ENCODE results near the gene EPN2. TPM values are rescaled to one million over a fixed set of nuclear protein-coding genes. Genes with fewer than 3 reads are reported as not detected.

The EPN2 gene
- total and polyA plus RNA-seq, 2 experiments from 2014 or later: 34.0 to 149 TPM

DNA sequence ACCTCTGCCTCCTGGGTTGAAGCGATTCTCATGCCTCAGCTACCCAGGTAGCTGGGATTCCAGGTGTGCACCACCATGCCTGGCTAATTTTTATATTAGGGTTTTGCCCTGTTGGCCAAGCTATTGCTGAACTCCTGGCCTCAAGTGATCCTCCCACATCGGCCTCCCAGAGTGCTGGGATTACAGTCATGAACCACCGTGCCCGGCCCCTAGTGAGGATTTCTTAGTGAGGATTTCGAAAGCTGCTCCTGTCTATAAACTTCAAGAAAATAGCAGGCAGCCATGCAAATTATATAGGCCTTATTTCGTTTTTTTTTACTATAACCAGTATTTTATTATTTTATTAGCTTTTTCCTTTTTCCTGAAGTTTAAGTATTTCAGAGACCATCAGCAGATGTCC, 41.6 kb downstream of the EPN2 start:
- Mint-ChIP-seq H3K4me1 (peaks cover 18% of the 10 kb centered on the region), H3K27me3 (ENCODE audit: insufficient read depth, low read depth, poor library complexity) (no peaks in the 10 kb centered on the region), H3K4me3 (no peak overlapping the region), H3K27ac (no peak overlapping the region; the same call in 1 of the 2 replicates), H3K36me3 (ENCODE audit: low read depth) (peaks cover 34% of the 10 kb centered on the region), H3K9me3 (no peaks in the 10 kb centered on the region)
- Histone ChIP-seq H3K9me2 (ENCODE audit: insufficient read depth) (no peaks in the 10 kb centered on the region), H3K27ac (ENCODE audit: low read depth) (no peak overlapping the region; the same call in 1 of the 2 replicates), H3K4me3 (no peak overlapping the region), H4K20me1 (replicated peaks; ENCODE audit: insufficient read depth) (peaks cover 5% of the 10 kb centered on the region; the same call in 1 of the 2 replicates), H3K79me2 (replicated peaks; ENCODE audit: insufficient read depth) (peaks cover 64% of the 10 kb centered on the region), H3K4me1 (ENCODE audit: insufficient read depth) (peaks cover 18% of the 10 kb centered on the region), H3K27me3 (ENCODE audit: insufficient read depth) (no peaks in the 10 kb centered on the region), H3K4me2 (no peak overlapping the region), H2AFZ (no peak overlapping the region), H3K36me3 (ENCODE audit: insufficient read depth) (no peaks in the 10 kb centered on the region), H3F3A (replicated peaks; ENCODE audit: low read depth) (no peaks in the 10 kb centered on the region)
- ATAC-seq (no peak), DNase-seq (ENCODE audit: low spot score) (no peak)
- no peak for TF ChIP-seq ETS1 (IDR thresholded peaks at IDR 0.05)
- TF ChIP-seq, protein P1, sequence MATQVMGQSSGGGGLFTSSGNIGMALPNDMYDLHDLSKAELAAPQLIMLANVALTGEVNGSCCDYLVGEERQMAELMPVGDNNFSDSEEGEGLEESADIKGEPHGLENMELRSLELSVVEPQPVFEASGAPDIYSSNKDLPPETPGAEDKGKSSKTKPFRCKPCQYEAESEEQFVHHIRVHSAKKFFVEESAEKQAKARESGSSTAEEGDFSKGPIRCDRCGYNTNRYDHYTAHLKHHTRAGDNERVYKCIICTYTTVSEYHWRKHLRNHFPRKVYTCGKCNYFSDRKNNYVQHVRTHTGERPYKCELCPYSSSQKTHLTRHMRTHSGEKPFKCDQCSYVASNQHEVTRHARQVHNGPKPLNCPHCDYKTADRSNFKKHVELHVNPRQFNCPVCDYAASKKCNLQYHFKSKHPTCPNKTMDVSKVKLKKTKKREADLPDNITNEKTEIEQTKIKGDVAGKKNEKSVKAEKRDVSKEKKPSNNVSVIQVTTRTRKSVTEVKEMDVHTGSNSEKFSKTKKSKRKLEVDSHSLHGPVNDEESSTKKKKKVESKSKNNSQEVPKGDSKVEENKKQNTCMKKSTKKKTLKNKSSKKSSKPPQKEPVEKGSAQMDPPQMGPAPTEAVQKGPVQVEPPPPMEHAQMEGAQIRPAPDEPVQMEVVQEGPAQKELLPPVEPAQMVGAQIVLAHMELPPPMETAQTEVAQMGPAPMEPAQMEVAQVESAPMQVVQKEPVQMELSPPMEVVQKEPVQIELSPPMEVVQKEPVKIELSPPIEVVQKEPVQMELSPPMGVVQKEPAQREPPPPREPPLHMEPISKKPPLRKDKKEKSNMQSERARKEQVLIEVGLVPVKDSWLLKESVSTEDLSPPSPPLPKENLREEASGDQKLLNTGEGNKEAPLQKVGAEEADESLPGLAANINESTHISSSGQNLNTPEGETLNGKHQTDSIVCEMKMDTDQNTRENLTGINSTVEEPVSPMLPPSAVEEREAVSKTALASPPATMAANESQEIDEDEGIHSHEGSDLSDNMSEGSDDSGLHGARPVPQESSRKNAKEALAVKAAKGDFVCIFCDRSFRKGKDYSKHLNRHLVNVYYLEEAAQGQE (IDR thresholded peaks at IDR 0.05; ENCODE audit: unreplicated experiment): no peak
- TF ChIP-seq POLR2AphosphoS5 (IDR thresholded peaks at IDR 0.05; ENCODE audit: low read depth): no peak
- TF ChIP-seq CREB1 (CRISPR knock-in tag; IDR thresholded peaks at IDR 0.05; ENCODE audit: low read depth): no peak
- TF ChIP-seq STAT1 (IDR thresholded peaks at IDR 0.05; ENCODE audit: unreplicated experiment): no peak
- TF ChIP-seq NANOG (IDR thresholded peaks at IDR 0.05; ENCODE audit: borderline replicate concordance): no peak
- TF ChIP-seq ZNF462 (CRISPR knock-in tag; IDR thresholded peaks at IDR 0.05): no peak
- TF ChIP-seq, protein P2, sequence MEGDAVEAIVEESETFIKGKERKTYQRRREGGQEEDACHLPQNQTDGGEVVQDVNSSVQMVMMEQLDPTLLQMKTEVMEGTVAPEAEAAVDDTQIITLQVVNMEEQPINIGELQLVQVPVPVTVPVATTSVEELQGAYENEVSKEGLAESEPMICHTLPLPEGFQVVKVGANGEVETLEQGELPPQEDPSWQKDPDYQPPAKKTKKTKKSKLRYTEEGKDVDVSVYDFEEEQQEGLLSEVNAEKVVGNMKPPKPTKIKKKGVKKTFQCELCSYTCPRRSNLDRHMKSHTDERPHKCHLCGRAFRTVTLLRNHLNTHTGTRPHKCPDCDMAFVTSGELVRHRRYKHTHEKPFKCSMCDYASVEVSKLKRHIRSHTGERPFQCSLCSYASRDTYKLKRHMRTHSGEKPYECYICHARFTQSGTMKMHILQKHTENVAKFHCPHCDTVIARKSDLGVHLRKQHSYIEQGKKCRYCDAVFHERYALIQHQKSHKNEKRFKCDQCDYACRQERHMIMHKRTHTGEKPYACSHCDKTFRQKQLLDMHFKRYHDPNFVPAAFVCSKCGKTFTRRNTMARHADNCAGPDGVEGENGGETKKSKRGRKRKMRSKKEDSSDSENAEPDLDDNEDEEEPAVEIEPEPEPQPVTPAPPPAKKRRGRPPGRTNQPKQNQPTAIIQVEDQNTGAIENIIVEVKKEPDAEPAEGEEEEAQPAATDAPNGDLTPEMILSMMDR (conservative IDR thresholded peaks at IDR 0.05; ENCODE audit: low read depth in 2 of 2): no peak
- TF ChIP-seq ZNF331 (CRISPR knock-in tag; IDR thresholded peaks at IDR 0.05; ENCODE audit: low read depth): no peak
- no peak for TF ChIP-seq JUNB (IDR thresholded peaks at IDR 0.05; ENCODE audit: unreplicated experiment)
- no peak for TF ChIP-seq EZH2phosphoT487 (IDR thresholded peaks at IDR 0.05; ENCODE audit: unreplicated experiment)
- TF ChIP-seq ZNF114 (CRISPR knock-in tag; IDR thresholded peaks at IDR 0.05): no peak
- TF ChIP-seq EZH2 (IDR thresholded peaks at IDR 0.05; ENCODE audit: low read depth, unreplicated experiment): no peak
